ENCODE results near the gene GRIK1. TPM values are rescaled to one million over a fixed set of nuclear protein-coding genes. Genes with fewer than 3 reads are reported as not detected.

The GRIK1 gene
- polyA plus RNA-seq, 1 donor from 2014 or later: 8.7 TPM

GRCh38 chr21:29496337-29496736 lies 443.5 kb downstream of the GRIK1 start:
- H3K4me3 ChIP-seq (ENCODE audit: low read length): no peak overlapping the region
- TF ChIP-seq CTCF (IDR thresholded peaks at IDR 0.05; ENCODE audit: poor library complexity, severe bottlenecking): no peak
- no peak for TF ChIP-seq RAD21 (conservative IDR thresholded peaks at IDR 0.05)
- no peak for TF ChIP-seq EZH2 (IDR thresholded peaks at IDR 0.05; ENCODE audit: borderline replicate concordance, insufficient read depth, low read length, poor library complexity, severe bottlenecking)
- no peak for TF ChIP-seq SMC3 (conservative IDR thresholded peaks at IDR 0.05; ENCODE audit: poor library complexity)
- no peak for TF ChIP-seq MXI1 (conservative IDR thresholded peaks at IDR 0.05; ENCODE audit: poor library complexity, severe bottlenecking)
- TF ChIP-seq REST (IDR thresholded peaks at IDR 0.05; ENCODE audit: borderline replicate concordance): no peak
- TF ChIP-seq TAF1 (IDR thresholded peaks at IDR 0.05; ENCODE audit: low read depth): no peak
- TF ChIP-seq EP300 (conservative IDR thresholded peaks at IDR 0.05; ENCODE audit: poor library complexity, severe bottlenecking): no peak
- no peak for TF ChIP-seq POLR2AphosphoS5 (IDR thresholded peaks at IDR 0.05)
- no peaks in the 10 kb centered on the region for H3F3A ChIP-seq (ENCODE audit: insufficient read depth, low read length, poor library complexity, severe bottlenecking)
- H3K27me3 ChIP-seq (ENCODE audit: insufficient read depth, low read depth, low read length): no peaks in the 10 kb centered on the region
- no peaks in the 10 kb centered on the region for H3K9me2 ChIP-seq (ENCODE audit: insufficient read depth, low read length)
- no peak overlapping the region for H3K27ac ChIP-seq (ENCODE audit: low read length)
- no peaks in the 10 kb centered on the region for H4K20me1 ChIP-seq (ENCODE audit: insufficient read depth)
- no peak overlapping the region for H3K9ac ChIP-seq (ENCODE audit: low read length)
- H3K79me2 ChIP-seq (replicated peaks; ENCODE audit: insufficient read depth, low read length): no peaks in the 10 kb centered on the region
- H3K36me3 ChIP-seq (ENCODE audit: insufficient read depth, low read length): no peaks in the 10 kb centered on the region
- no peak overlapping the region for H2AFZ ChIP-seq (ENCODE audit: low read depth, low read length)
- H3K4me2 ChIP-seq (ENCODE audit: low read length): no peak overlapping the region
- H3K9me3 ChIP-seq (ENCODE audit: low read length): no peaks in the 10 kb centered on the region

DNA sequence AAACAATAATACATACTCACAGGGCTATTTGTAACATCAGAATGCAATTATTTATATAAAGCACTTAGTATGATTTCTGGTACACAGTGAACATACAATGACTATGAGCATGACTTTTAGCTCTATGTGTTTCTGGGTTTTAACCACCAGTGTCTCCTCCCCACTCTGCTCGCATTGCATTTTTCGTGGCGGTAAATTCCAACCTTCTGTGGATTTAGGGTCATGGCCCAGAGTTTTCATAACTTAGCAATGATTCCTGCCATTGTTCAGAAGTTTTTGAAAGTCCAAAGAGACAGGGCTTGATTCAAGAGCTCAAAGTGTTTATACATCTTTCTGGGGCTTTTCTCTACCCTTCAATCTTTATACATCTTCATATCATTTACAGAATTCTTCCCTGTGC lies 449.8 kb downstream of the GRIK1 start:
- no peaks in the 10 kb centered on the region for H3K9me3 ChIP-seq (ENCODE audit: low read length)
- no peaks in the 10 kb centered on the region for H3F3A ChIP-seq (ENCODE audit: insufficient read depth, low read length, poor library complexity, severe bottlenecking)
- no peaks in the 10 kb centered on the region for H3K27me3 ChIP-seq (ENCODE audit: insufficient read depth, low read depth, low read length)

More for the DNA sequence above, 449.8 kb downstream of the GRIK1 start:
- Histone ChIP-seq H3K4me3 (ENCODE audit: low read length) (no peak overlapping the region), H2AFZ (ENCODE audit: low read depth, low read length) (no peak overlapping the region), H3K9me2 (ENCODE audit: insufficient read depth, low read length) (no peaks in the 10 kb centered on the region), H3K9ac (ENCODE audit: low read length) (no peak overlapping the region), H3K79me2 (replicated peaks; ENCODE audit: insufficient read depth, low read length) (no peaks in the 10 kb centered on the region), H3K36me3 (ENCODE audit: insufficient read depth, low read length) (no peaks in the 10 kb centered on the region), H3K4me2 (ENCODE audit: low read length) (no peak overlapping the region), H3K27ac (ENCODE audit: low read length) (no peak overlapping the region), H4K20me1 (ENCODE audit: insufficient read depth) (no peaks in the 10 kb centered on the region)
- TF ChIP-seq POLR2AphosphoS5 (IDR thresholded peaks at IDR 0.05) (no peak), SMC3 (conservative IDR thresholded peaks at IDR 0.05; ENCODE audit: poor library complexity) (no peak), TAF1 (IDR thresholded peaks at IDR 0.05; ENCODE audit: low read depth) (no peak), EP300 (conservative IDR thresholded peaks at IDR 0.05; ENCODE audit: poor library complexity, severe bottlenecking) (no peak), EZH2 (IDR thresholded peaks at IDR 0.05; ENCODE audit: borderline replicate concordance, insufficient read depth, low read length, poor library complexity, severe bottlenecking) (no peak), REST (IDR thresholded peaks at IDR 0.05; ENCODE audit: borderline replicate concordance) (no peak), RAD21 (conservative IDR thresholded peaks at IDR 0.05) (no peak), CTCF (IDR thresholded peaks at IDR 0.05; ENCODE audit: poor library complexity, severe bottlenecking) (no peak), MXI1 (conservative IDR thresholded peaks at IDR 0.05; ENCODE audit: poor library complexity, severe bottlenecking) (no peak)
